ENCODE results near the gene LDB3.

DNA sequence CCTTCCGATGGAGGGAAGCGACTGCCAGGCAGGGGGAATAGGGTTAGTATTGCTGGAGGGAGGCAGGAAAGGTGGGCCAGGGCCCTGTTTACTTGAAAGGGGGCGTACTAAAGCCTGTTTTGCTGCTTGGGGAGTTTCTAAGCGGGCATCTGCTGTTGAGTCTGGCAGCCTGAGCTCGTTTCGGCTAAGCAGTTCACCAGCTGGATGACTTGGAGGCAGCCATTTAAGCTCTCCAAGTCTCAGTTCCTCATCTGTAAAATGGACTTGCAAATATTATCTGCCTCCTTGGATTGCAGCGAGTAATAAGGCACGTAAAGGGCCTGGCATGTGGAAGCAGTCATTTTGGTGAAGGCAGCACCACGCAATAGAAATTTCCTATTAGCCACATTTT is 44.0 kb downstream of the LDB3 start:
- TF ChIP-seq EZH2 (IDR thresholded peaks at IDR 0.05; ENCODE audit: insufficient read depth, poor library complexity, severe bottlenecking) (no peak), EZH2phosphoT487 (IDR thresholded peaks at IDR 0.05; ENCODE audit: insufficient read depth, low read depth) (no peak)
